OCI-LY3 (cell line): ENCODE measurements around the gene FHL2.

Experiments
- H2AFZ ChIP-seq: fragments of 200-600, 300-600 bp; shearing (Covaris generic); 2 replicates; pipeline ENCODE4 v1.6.0; 2014; ENCODE audit warnings: antibody characterized with exemption, low read depth, low read length
- H3K27ac ChIP-seq: fragments of 200-600, 300-600 bp; sonication (generic); 2 replicates; pipeline ENCODE4 v1.5.1; 2014; ENCODE audit warnings: mild to moderate bottlenecking, low read length, moderate library complexity, mixed read lengths
- H3K27me3 ChIP-seq: fragments of 200-600, 300-600 bp; sonication (generic); 2 replicates; pipeline ENCODE4 v1.6.1; 2014; ENCODE audit warnings: low read depth, low read length, mixed read lengths
- H3K36me3 ChIP-seq: fragments of 200-600, 300-600 bp; sonication (generic); replicated peaks from 2 replicates; pipeline ENCODE3; 2014; ENCODE audit warnings: low read depth, low read length, mixed read lengths
- H3K4me1 ChIP-seq: fragments of 300-600, 200-600 bp; sonication (generic); 2 replicates; pipeline ENCODE4 v1.6.1; 2014; ENCODE audit warnings: low read length, mixed read lengths
- H3K4me2 ChIP-seq: fragments of 200-600, 300-600 bp; sonication (generic); 2 replicates; pipeline ENCODE4 v1.6.1; 2014; ENCODE audit warnings: low read length, mixed read lengths
- H3K4me3 ChIP-seq: fragments of 300-600, 200-600 bp; sonication (generic); 2 replicates; pipeline ENCODE4 v1.5.1; 2014; ENCODE audit warnings: antibody characterized with exemption, mild to moderate bottlenecking, low read length, moderate library complexity
- H3K79me2 ChIP-seq: fragments of 300-600, 200-600 bp; shearing (Covaris generic); 2 replicates; pipeline ENCODE4 v1.6.1; 2014; ENCODE audit warnings: mild to moderate bottlenecking, low read length, mixed read lengths
- H3K9ac ChIP-seq: fragments of 300-600, 200-600 bp; shearing (Covaris generic); 2 replicates; pipeline ENCODE4 v1.6.0; 2014; ENCODE audit warnings: mild to moderate bottlenecking, low read length, moderate library complexity
- H3K9me3 ChIP-seq: fragments of 200-600, 300-600 bp; shearing (Covaris generic); 2 replicates; pipeline ENCODE4 v1.6.1; 2014; ENCODE audit warnings: low read length, mixed read lengths; ENCODE audit not compliant: insufficient read depth
- H4K20me1 ChIP-seq: fragments of 200-600, 300-600 bp; sonication (generic); 2 replicates; pipeline ENCODE4 v1.6.1; 2016; ENCODE audit warnings: low read length, mixed read lengths; ENCODE audit not compliant: insufficient read depth
- CTCF ChIP-seq: fragments of 200-600, 300-600 bp; sonication (generic); IDR thresholded peaks from 2 replicates; pipeline ENCODE4 v1.5.1; 2014; ENCODE audit warnings: antibody characterized with exemption, low read length, low read depth
- EZH2phosphoT487 ChIP-seq: fragments of 200-600 bp; shearing (Covaris generic); IDR thresholded peaks from 2 replicates; pipeline ENCODE4 v1.6.1; 2018; ENCODE audit warnings: antibody characterized with exemption, mixed run types, low read depth

Gene FHL2

GRCh38 chr2:105336786-105337121, 62.1 kb downstream of the FHL2 start:
- Histone ChIP-seq H3K79me2 (peaks cover 55% of the 10 kb centered on the region), H3K4me1 (peaks cover 18% of the 10 kb centered on the region), H3K27me3 (no peaks in the 10 kb centered on the region), H3K4me3 (peak overlapping the region; percentile 93), H3K4me2 (peak overlapping the region; percentile 97), H4K20me1 (peaks cover 3% of the 10 kb centered on the region; the same call in 1 of the 2 replicates), H3K36me3 (peaks cover 25% of the 10 kb centered on the region), H3K27ac (peak overlapping the region; percentile 82), H3K9me3 (no peaks in the 10 kb centered on the region), H3K9ac (peak overlapping the region; percentile 92), H2AFZ (peak overlapping the region; percentile 99)
- TF ChIP-seq CTCF (no peak), EZH2phosphoT487 (no peak)

- H3K9me3 ChIP-seq = no peaks in the 10 kb centered on the region
- H3K9ac ChIP-seq = no peak overlapping the region
- no peaks in the 10 kb centered on the region for H3K27me3 ChIP-seq
- H4K20me1 ChIP-seq = peaks cover 3% of the 10 kb centered on the region; the same call in 1 of the 2 replicates
- H3K4me1 ChIP-seq = peaks cover 24% of the 10 kb centered on the region
- H3K79me2 ChIP-seq = peaks cover 49% of the 10 kb centered on the region
- H2AFZ ChIP-seq = no peak overlapping the region
- H3K4me3 ChIP-seq = no peak overlapping the region
- no peak overlapping the region for H3K27ac ChIP-seq
- TF ChIP-seq EZH2phosphoT487 (no peak), CTCF (no peak)
- peaks cover 14% of the 10 kb centered on the region for H3K36me3 ChIP-seq
- no peak overlapping the region for H3K4me2 ChIP-seq
Observed at GRCh38 chr2:105335469-105335868, 63.4 kb downstream of the FHL2 start.

GRCh38 chr2:105334211-105334610, 64.6 kb downstream of the FHL2 start:
- H3K9me3 ChIP-seq = no peaks in the 10 kb centered on the region
- H3K27ac ChIP-seq = no peak overlapping the region
- H3K4me2 ChIP-seq = no peak overlapping the region
- no peak overlapping the region for H3K4me3 ChIP-seq
- H3K36me3 ChIP-seq = peaks cover 3% of the 10 kb centered on the region
- no peak for TF ChIP-seq EZH2phosphoT487
- H3K79me2 ChIP-seq = peaks cover 50% of the 10 kb centered on the region
- H3K9ac ChIP-seq = no peak overlapping the region
- H2AFZ ChIP-seq = no peak overlapping the region
- H3K4me1 ChIP-seq = peaks cover 26% of the 10 kb centered on the region
- no peaks in the 10 kb centered on the region for H3K27me3 ChIP-seq
- H4K20me1 ChIP-seq = peaks cover 3% of the 10 kb centered on the region; the same call in 1 of the 2 replicates

DNA sequence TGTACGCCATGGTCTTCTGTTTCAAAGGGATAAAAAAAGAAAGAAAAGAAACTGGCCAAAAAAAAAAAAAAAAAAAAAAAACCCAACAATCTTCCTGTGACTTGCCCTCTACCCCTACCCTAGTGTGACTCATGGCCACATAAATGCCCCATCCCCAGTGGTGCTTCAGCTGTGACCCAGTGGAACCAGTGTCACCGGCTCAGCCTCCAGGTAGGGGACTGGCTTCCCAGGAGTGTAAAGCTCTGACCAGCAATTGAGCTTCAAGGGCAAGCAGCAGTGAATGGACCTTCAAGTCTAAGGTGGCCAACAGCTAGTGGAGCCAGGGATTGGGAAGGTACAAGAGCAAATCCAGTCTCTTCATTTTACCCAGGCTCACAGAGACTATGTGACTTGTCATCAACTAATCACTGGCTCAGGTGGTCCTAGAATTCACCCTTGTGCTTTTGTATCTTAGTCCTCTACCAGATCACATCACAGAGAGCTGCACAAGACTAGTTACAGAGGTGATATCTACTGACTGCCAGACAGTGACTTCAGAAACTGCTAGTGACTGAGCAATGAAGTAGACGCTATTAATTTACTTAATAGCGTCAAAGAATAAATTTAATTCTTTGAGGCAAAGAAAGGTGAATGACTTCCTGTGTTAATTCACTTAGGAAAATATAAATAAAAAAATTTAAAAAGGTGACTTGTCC, 68.0 kb downstream of the FHL2 start:
- H3K9ac ChIP-seq = peak overlapping the region; percentile 85
- H2AFZ ChIP-seq = no peak overlapping the region
- peak overlapping the region; percentile 83 for H3K4me3 ChIP-seq
- H4K20me1 ChIP-seq = peaks cover 6% of the 10 kb centered on the region; the same call in 1 of the 2 replicates
- H3K36me3 ChIP-seq = peaks cover 2% of the 10 kb centered on the region
- no peak for TF ChIP-seq EZH2phosphoT487
- TF ChIP-seq CTCF = no peak
- peaks cover 21% of the 10 kb centered on the region for H3K4me1 ChIP-seq
- peak overlapping the region; percentile 85 for H3K4me2 ChIP-seq
- H3K9me3 ChIP-seq = no peaks in the 10 kb centered on the region
- H3K79me2 ChIP-seq = peaks cover 50% of the 10 kb centered on the region
- peak overlapping the region; percentile 56; the same call in 1 of the 2 replicates for H3K27ac ChIP-seq
- H3K27me3 ChIP-seq = no peaks in the 10 kb centered on the region
